ENCODE results near the gene SFMBT1.

DNA sequence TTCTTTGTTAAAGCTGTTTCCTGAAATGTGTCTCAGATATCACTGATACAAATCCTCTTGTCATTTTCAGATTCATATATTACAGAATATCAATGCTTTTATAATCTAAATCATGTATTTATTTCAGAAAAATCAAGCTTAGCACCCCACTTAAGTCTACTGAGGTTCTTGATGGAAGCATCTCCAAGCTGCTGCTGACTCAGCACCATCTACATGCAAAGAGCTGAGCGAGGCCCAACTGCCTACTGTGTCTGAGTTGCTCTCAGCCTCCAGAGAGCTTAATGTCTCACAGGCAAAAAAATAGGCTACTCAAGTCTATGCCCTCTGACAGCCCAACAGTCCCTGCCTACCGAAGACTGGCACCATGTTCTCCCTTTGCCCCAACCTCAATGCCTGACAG is 119.3 kb downstream of the SFMBT1 start:
- TF ChIP-seq, protein P1, sequence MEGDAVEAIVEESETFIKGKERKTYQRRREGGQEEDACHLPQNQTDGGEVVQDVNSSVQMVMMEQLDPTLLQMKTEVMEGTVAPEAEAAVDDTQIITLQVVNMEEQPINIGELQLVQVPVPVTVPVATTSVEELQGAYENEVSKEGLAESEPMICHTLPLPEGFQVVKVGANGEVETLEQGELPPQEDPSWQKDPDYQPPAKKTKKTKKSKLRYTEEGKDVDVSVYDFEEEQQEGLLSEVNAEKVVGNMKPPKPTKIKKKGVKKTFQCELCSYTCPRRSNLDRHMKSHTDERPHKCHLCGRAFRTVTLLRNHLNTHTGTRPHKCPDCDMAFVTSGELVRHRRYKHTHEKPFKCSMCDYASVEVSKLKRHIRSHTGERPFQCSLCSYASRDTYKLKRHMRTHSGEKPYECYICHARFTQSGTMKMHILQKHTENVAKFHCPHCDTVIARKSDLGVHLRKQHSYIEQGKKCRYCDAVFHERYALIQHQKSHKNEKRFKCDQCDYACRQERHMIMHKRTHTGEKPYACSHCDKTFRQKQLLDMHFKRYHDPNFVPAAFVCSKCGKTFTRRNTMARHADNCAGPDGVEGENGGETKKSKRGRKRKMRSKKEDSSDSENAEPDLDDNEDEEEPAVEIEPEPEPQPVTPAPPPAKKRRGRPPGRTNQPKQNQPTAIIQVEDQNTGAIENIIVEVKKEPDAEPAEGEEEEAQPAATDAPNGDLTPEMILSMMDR (IDR thresholded peaks at IDR 0.05): no peak
- TF ChIP-seq ELF1 (IDR thresholded peaks at IDR 0.05) (no peak), GABPA (IDR thresholded peaks at IDR 0.05; ENCODE audit: low read depth) (no peak), MAX (IDR thresholded peaks at IDR 0.05; ENCODE audit: low read depth) (no peak), REST (IDR thresholded peaks at IDR 0.05; ENCODE audit: low read depth, low read length) (no peak), EP300 (IDR thresholded peaks at IDR 0.05; ENCODE audit: borderline replicate concordance in 1 of 2, low read depth in 1 of 2, low read length in 1 of 2) (no peak)
- TF ChIP-seq, protein P2, sequence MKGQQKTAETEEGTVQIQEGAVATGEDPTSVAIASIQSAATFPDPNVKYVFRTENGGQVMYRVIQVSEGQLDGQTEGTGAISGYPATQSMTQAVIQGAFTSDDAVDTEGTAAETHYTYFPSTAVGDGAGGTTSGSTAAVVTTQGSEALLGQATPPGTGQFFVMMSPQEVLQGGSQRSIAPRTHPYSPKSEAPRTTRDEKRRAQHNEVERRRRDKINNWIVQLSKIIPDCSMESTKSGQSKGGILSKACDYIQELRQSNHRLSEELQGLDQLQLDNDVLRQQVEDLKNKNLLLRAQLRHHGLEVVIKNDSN (IDR thresholded peaks at IDR 0.05; ENCODE audit: borderline replicate concordance, low read depth): no peak
- TF ChIP-seq, protein P3, sequence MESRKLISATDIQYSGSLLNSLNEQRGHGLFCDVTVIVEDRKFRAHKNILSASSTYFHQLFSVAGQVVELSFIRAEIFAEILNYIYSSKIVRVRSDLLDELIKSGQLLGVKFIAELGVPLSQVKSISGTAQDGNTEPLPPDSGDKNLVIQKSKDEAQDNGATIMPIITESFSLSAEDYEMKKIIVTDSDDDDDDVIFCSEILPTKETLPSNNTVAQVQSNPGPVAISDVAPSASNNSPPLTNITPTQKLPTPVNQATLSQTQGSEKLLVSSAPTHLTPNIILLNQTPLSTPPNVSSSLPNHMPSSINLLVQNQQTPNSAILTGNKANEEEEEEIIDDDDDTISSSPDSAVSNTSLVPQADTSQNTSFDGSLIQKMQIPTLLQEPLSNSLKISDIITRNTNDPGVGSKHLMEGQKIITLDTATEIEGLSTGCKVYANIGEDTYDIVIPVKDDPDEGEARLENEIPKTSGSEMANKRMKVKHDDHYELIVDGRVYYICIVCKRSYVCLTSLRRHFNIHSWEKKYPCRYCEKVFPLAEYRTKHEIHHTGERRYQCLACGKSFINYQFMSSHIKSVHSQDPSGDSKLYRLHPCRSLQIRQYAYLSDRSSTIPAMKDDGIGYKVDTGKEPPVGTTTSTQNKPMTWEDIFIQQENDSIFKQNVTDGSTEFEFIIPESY (IDR thresholded peaks at IDR 0.05; ENCODE audit: borderline replicate concordance, low read depth): no peak
